ENCODE results near the gene ZBTB5.

DNA sequence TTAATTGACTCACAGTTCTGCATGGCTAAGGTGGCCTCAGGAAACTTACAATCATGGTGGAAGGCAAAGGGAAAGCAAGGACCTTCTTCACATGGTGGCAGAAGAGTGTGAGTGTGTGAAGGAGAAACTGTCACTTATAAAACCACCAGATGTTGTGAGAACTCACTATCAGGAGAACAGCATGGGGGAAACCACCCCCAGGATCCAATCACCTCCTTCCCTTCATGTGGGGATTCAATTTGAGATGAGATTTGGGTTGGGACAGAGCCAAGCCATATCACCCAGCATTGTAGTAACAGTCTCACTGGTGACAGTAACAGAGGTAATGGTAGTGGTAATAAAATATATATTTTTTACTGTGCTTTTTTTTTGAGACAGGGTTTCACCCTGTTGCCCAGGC lies 18.1 kb downstream of the ZBTB5 start:
- TF ChIP-seq SNAI1 (CRISPR knock-in tag; IDR thresholded peaks at IDR 0.05; ENCODE audit: borderline replicate concordance) (no peak), NCOA2 (CRISPR knock-in tag; IDR thresholded peaks at IDR 0.05) (no peak), POLR2A (IDR thresholded peaks at IDR 0.05; ENCODE audit: insufficient read depth in 1 of 2, low read depth in 2 of 2, low read length in 2 of 2) (no peak), ZNF367 (CRISPR knock-in tag; IDR thresholded peaks at IDR 0.05; ENCODE audit: borderline replicate concordance) (no peak)
- TF ChIP-seq, protein P1, sequence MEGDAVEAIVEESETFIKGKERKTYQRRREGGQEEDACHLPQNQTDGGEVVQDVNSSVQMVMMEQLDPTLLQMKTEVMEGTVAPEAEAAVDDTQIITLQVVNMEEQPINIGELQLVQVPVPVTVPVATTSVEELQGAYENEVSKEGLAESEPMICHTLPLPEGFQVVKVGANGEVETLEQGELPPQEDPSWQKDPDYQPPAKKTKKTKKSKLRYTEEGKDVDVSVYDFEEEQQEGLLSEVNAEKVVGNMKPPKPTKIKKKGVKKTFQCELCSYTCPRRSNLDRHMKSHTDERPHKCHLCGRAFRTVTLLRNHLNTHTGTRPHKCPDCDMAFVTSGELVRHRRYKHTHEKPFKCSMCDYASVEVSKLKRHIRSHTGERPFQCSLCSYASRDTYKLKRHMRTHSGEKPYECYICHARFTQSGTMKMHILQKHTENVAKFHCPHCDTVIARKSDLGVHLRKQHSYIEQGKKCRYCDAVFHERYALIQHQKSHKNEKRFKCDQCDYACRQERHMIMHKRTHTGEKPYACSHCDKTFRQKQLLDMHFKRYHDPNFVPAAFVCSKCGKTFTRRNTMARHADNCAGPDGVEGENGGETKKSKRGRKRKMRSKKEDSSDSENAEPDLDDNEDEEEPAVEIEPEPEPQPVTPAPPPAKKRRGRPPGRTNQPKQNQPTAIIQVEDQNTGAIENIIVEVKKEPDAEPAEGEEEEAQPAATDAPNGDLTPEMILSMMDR (CRISPR knock-in tag; IDR thresholded peaks at IDR 0.05): no peak

All from HepG2 (cell line).